Glomerular endothelial cell (primary cell): ENCODE measurements around the gene OR13J1. TPM values are rescaled to one million over a fixed set of nuclear protein-coding genes. Genes with fewer than 3 reads are reported as not detected.
A peak's percentile ranks its signal among the peaks of the same experiment; 100 is the strongest.
"Not testable (repeated sequence)": the region's sequence is repeated elsewhere in the genome, so short reads cannot be mapped to it uniquely, and the experiment has no call there.

Source experiments
- DNase-seq: peaks from one replicate; pipeline ENCODE4 v3.0.0-alpha.2; 2011; ENCODE audit warnings: low read depth, low spot score; ENCODE audit errors: extremely low read depth
- total RNA-seq: library from RNA; depleted of rRNA; stranded (reverse); fragments of >200 nt; gene quantifications from 2 replicates; pipeline ENCODE4 v1.2.3, GENCODE V29; 2015

OR13J1 gene, protein sequence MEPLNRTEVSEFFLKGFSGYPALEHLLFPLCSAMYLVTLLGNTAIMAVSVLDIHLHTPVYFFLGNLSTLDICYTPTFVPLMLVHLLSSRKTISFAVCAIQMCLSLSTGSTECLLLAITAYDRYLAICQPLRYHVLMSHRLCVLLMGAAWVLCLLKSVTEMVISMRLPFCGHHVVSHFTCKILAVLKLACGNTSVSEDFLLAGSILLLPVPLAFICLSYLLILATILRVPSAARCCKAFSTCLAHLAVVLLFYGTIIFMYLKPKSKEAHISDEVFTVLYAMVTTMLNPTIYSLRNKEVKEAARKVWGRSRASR
- not detected in 2 replicates for total RNA-seq

DNA sequence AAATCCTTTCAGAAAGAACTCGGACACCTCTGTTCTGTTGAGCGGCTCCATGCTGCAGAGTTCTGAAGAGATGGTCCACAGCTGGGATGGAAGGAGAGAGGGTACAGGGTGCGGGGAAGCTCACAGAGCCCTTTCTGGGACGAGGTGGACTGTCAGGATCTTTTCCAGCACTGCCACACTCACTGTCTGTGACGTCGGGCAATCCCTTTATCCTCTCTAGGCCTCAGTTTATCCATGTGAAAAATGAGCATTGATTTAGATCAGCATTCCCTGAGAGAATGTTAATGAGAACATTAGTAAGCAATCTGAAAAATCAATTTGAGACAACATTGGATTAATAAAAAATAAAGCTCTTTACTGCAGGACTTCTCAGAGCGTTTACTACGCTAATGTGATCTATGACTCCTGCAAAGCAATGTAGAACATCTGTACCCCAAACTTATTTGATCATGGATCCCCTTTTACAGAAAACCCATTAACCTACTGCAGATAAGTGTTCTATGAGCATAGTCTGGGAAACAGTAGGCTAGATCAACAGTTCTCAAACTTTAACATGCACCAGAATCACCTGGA is at the start of gene OR13J1:
TSS of gene OR13J1 (minus strand) at position 51 of the 573 bp plus-strand sequence. CDS start at position 51, 0 bp downstream.
- no peak for DNase-seq

- DNase-seq = no peak
Measured at GRCh38 chr9:35919212-35920008, 49.2 kb upstream of the OR13J1 start.

DNA sequence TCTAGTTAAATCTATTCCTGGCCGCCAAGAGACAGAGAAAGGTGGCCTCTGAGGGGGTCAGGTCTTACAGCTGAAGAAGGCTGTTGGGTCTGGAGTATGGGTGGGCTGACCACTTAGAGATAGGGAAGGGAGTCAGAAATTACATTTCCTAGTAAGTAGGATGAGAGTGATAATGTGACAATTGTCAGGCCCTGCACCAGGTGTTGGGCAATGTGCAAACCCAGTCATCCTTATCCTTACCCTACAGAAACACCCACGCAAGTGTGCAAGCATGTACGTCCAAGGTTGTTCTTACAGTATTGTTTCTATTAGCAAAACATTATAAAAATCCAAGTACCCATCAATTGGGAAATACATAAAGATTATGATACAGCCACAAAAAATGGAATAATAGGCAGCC is 48.6 kb upstream of the OR13J1 start:
- DNase-seq = no peak

GRCh38 chr9:35917261-35917660 is 47.1 kb upstream of the OR13J1 start:
- no peak for DNase-seq

GRCh38 chr9:35915681-35916294 is 45.6 kb upstream of the OR13J1 start:
- DNase-seq = no peak

DNA sequence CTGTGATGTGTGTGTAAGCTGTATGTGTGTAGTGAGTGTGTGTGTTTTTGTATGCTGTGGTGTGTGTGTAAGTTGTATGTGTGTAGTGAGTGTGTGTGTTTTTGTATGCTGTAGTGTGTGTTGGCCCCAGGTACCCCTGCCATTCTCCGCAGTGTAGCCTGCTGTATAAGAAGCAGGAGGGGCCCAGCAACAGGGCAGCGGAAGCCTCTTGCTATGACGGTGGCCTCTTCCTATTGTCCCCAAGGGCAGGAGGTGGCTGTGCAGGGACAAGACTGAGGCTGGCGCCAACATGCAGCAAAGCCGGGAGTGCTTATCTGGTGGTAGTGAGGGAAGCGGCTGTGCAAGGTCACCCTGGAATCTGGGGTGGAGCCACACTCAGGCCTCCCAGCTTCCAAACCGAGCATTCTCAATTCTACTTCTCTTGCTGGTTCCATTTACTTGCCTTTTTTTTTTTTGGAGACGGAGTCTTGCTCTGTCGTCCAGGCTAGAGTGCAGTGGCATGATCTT is 44.2 kb upstream of the OR13J1 start:
- no peak for DNase-seq

- DNase-seq = not testable (repeated sequence)
Measured at GRCh38 chr9:35913429-35913828, 43.2 kb upstream of the OR13J1 start.

DNA sequence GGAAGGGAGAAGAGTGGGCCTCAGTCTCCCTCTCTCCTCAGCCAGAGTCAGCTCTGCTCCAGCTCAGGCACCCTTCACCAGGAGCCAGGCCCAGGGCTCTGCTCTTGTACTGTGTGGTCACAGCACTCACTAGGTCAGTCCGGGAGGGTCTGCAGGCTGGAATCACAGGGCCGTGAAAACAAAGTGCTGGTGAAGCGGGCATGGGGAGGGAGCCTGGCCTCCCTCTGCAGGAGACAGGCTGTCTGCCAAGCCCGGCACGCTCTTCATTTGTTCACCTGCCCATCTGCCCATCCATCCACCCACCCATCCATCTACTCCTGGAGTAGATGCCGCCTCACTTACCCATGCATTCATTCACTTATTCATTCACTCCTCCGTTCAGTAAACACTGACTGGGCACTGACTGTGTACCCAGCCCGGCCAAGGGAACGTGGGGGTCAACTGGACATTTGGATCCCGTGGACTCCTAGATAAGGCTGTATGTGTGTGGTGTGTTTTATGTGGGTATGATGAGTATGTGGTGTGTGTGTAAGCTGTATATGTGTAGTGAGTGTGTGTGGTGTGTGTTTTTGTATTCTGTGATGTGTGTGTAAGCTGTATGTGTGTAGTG is 42.7 kb upstream of the OR13J1 start:
- no peak for DNase-seq

GRCh38 chr9:35911690-35912089 is 41.5 kb upstream of the OR13J1 start:
- DNase-seq = no peak

- DNase-seq = peak; percentile 68
Measured at GRCh38 chr9:35910613-35911359, 40.6 kb upstream of the OR13J1 start.

DNA sequence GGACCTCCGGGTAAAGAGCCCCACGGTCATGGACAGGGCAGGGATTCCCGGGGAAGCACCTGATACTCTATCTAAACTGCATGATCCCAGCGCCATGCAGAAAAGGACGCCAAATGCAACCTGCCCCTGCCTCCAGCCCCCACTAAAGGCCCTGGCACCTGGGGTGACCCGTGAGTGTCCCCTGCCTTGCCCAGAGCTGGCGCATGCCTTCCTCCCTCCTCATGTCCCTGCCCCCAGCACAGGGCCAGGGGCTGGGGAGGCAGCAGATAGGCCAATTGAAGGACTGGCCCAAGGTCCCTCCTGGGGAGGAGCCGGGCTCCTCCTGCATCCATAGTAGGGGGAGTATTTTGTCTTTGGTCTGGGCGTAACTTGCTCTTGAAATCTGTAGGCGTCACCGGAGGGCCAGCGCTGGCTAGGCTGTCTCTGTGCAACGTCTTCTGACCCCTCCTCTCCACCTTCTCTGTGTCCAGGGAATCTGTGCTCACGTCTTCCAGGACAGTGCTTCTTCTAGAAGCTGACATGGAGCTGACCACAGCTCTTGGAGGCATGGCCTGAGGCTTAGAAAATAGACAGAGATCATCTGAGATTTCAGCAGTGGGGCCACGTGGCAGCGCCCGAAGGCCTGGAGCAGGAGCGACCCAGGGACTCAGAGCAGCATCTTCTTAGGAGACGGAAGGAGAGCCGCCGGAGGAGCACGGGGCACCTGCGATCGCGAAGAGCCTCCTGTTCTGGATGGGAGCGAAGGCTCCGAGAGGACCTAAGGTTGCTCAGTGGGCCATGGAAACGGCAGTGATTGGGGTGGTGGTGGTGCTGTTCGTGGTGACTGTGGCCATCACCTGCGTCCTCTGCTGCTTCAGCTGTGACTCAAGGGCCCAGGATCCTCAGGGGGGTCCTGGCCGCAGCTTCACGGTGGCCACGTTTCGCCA is 39.7 kb upstream of the OR13J1 start:
- DNase-seq = no peak

- no peak for DNase-seq
Measured at GRCh38 chr9:35909274-35909673, 39.1 kb upstream of the OR13J1 start, which contains the start of gene SPAAR. TSS of gene SPAAR (plus strand) at chr9:35909490. CDS start at chr9:35910464, 974 bp downstream.

DNA sequence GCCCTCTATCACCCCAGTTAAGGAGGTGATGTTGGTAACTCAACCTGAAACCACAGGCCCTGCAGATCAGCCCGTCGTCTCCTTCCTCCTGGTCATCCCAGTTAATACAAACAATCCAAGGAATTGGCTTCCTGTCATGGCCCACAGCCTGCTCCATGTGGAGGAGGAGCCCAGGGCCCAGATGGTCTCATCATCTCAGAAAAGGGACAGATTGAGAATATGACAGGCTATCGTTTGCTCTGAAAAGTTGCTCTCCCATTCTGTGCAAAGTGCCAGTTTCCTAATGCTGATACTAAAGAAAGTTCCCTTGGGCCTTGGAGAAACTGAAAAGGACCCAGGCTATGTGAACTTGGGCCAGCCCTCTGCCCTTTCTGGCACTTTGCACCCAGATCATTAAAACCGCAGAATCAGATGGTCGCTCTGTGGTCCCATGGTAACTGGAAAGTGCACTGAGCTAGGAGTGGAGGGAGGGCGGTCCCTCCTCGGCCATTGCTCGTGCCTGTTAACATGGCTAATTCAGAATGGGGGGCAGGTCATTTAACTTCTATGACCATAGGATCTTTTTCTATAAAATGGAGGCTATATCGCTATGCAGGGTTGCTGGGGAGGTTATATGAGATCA is 38.4 kb upstream of the OR13J1 start:
- DNase-seq = no peak

- DNase-seq = peak; percentile 82
Measured at GRCh38 chr9:35907711-35908503, 37.7 kb upstream of the OR13J1 start.

DNA sequence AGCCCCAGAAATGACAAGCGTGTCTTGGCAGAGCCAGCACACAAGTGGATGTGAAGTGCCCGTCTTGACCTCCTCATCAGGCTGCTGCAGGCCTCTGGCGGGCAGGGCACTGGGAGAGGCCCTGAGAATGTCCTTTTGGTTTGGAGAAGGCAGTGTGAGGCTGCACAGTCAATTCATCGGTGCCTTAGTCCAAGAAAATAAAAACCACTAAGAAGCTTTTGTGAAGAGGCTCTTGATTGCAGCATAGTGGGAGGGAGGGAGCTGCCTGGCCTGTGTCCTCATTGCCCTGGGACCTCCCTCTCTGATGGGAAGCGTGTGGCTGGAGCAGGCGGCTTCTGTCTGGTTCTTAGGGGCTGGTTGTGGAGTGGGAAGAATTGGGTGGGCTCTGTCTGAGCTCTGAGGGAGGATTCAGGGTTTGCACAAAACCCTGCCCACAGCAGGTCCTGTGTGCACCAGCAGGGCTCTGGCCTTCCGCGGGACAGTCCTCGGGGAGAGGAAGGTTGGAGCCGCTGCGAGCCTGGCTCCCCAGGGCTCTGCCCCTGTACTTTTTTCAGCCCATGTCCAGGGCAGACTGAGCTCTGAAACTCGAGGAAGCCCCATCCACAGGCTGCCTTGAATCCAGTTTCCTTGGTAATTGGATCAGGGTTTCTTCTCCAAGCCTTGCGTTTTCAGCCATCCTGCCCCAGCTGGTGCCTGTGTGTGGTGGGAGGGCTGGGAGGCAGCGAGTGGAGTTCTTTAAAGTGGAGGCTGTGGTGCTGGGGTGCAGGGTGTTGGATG is 36.9 kb upstream of the OR13J1 start:
- no peak for DNase-seq

- no peak for DNase-seq
Measured at GRCh38 chr9:35905912-35906679, 35.9 kb upstream of the OR13J1 start, which contains the start of gene HRCT1. TSS of gene HRCT1 (plus strand) at chr9:35906202. CDS start at chr9:35906288, 86 bp downstream.
